ENCODE measurements around the gene ZHX3. TPM values are rescaled to one million over a fixed set of nuclear protein-coding genes. Genes with fewer than 3 reads are reported as not detected.
A peak's percentile ranks its signal among the peaks of the same experiment; 100 is the strongest.

Gene ZHX3
- total and polyA plus RNA-seq, 2 of the 13 experiments (the other 11 are each of a cell fraction or from before 2014, with no cell fraction given), result 8.4 to 11.7 TPM

- TF ChIP-seq U2AF2 (IDR thresholded peaks at IDR 0.05; ENCODE audit: low read depth, low read length) (no peak), ZNF678 (CRISPR knock-in tag; IDR thresholded peaks at IDR 0.05) (no peak), SRY (CRISPR knock-in tag; IDR thresholded peaks at IDR 0.05) (no peak), ZKSCAN8 (CRISPR knock-in tag; IDR thresholded peaks at IDR 0.05; ENCODE audit: borderline replicate concordance) (no peak), ZBTB42 (CRISPR knock-in tag; IDR thresholded peaks at IDR 0.05) (no peak), ZNF790 (CRISPR knock-in tag; IDR thresholded peaks at IDR 0.05; ENCODE audit: borderline replicate concordance) (no peak), PRMT3 (CRISPR knock-in tag; IDR thresholded peaks at IDR 0.05; ENCODE audit: borderline replicate concordance, low read depth) (no peak), ZNF17 (CRISPR knock-in tag; IDR thresholded peaks at IDR 0.05) (no peak), MTF2 (CRISPR knock-in tag; IDR thresholded peaks at IDR 0.05; ENCODE audit: borderline replicate concordance) (no peak), HOXA5 (CRISPR knock-in tag; IDR thresholded peaks at IDR 0.05) (no peak), SMYD3 (CRISPR knock-in tag; IDR thresholded peaks at IDR 0.05) (no peak), ZNF232 (CRISPR knock-in tag; IDR thresholded peaks at IDR 0.05; ENCODE audit: borderline replicate concordance) (0 out of 2 replicates have a peak, but pooled peaks have one; percentile 15), KDM2A (CRISPR knock-in tag; IDR thresholded peaks at IDR 0.05; ENCODE audit: borderline replicate concordance, low read depth) (no peak), ZNF556 (CRISPR knock-in tag; IDR thresholded peaks at IDR 0.05; ENCODE audit: borderline replicate concordance) (no peak; the same call in 1 of the 2 replicates), ZNF30 (CRISPR knock-in tag; IDR thresholded peaks at IDR 0.05) (no peak), DPF2 (CRISPR knock-in tag; IDR thresholded peaks at IDR 0.05; ENCODE audit: borderline replicate concordance, low read depth) (0 out of 2 replicates have a peak, but pooled peaks have one; percentile 24), TBX3 (IDR thresholded peaks at IDR 0.05; ENCODE audit: borderline replicate concordance) (no peak)
- TF ChIP-seq, protein P1, sequence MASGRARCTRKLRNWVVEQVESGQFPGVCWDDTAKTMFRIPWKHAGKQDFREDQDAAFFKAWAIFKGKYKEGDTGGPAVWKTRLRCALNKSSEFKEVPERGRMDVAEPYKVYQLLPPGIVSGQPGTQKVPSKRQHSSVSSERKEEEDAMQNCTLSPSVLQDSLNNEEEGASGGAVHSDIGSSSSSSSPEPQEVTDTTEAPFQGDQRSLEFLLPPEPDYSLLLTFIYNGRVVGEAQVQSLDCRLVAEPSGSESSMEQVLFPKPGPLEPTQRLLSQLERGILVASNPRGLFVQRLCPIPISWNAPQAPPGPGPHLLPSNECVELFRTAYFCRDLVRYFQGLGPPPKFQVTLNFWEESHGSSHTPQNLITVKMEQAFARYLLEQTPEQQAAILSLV (CRISPR knock-in tag; IDR thresholded peaks at IDR 0.05; ENCODE audit: borderline replicate concordance), result no peak
- TF ChIP-seq, protein P2, sequence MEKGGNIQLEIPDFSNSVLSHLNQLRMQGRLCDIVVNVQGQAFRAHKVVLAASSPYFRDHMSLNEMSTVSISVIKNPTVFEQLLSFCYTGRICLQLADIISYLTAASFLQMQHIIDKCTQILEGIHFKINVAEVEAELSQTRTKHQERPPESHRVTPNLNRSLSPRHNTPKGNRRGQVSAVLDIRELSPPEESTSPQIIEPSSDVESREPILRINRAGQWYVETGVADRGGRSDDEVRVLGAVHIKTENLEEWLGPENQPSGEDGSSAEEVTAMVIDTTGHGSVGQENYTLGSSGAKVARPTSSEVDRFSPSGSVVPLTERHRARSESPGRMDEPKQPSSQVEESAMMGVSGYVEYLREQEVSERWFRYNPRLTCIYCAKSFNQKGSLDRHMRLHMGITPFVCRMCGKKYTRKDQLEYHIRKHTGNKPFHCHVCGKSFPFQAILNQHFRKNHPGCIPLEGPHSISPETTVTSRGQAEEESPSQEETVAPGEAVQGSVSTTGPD (CRISPR knock-in tag; IDR thresholded peaks at IDR 0.05), result no peak
- TF ChIP-seq, protein P3, sequence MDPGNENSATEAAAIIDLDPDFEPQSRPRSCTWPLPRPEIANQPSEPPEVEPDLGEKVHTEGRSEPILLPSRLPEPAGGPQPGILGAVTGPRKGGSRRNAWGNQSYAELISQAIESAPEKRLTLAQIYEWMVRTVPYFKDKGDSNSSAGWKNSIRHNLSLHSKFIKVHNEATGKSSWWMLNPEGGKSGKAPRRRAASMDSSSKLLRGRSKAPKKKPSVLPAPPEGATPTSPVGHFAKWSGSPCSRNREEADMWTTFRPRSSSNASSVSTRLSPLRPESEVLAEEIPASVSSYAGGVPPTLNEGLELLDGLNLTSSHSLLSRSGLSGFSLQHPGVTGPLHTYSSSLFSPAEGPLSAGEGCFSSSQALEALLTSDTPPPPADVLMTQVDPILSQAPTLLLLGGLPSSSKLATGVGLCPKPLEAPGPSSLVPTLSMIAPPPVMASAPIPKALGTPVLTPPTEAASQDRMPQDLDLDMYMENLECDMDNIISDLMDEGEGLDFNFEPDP (CRISPR knock-in tag; conservative IDR thresholded peaks at IDR 0.05), result no peak
- TF ChIP-seq, protein P4, sequence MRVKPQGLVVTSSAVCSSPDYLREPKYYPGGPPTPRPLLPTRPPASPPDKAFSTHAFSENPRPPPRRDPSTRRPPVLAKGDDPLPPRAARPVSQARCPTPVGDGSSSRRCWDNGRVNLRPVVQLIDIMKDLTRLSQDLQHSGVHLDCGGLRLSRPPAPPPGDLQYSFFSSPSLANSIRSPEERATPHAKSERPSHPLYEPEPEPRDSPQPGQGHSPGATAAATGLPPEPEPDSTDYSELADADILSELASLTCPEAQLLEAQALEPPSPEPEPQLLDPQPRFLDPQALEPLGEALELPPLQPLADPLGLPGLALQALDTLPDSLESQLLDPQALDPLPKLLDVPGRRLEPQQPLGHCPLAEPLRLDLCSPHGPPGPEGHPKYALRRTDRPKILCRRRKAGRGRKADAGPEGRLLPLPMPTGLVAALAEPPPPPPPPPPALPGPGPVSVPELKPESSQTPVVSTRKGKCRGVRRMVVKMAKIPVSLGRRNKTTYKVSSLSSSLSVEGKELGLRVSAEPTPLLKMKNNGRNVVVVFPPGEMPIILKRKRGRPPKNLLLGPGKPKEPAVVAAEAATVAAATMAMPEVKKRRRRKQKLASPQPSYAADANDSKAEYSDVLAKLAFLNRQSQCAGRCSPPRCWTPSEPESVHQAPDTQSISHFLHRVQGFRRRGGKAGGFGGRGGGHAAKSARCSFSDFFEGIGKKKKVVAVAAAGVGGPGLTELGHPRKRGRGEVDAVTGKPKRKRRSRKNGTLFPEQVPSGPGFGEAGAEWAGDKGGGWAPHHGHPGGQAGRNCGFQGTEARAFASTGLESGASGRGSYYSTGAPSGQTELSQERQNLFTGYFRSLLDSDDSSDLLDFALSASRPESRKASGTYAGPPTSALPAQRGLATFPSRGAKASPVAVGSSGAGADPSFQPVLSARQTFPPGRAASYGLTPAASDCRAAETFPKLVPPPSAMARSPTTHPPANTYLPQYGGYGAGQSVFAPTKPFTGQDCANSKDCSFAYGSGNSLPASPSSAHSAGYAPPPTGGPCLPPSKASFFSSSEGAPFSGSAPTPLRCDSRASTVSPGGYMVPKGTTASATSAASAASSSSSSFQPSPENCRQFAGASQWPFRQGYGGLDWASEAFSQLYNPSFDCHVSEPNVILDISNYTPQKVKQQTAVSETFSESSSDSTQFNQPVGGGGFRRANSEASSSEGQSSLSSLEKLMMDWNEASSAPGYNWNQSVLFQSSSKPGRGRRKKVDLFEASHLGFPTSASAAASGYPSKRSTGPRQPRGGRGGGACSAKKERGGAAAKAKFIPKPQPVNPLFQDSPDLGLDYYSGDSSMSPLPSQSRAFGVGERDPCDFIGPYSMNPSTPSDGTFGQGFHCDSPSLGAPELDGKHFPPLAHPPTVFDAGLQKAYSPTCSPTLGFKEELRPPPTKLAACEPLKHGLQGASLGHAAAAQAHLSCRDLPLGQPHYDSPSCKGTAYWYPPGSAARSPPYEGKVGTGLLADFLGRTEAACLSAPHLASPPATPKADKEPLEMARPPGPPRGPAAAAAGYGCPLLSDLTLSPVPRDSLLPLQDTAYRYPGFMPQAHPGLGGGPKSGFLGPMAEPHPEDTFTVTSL (CRISPR knock-in tag; IDR thresholded peaks at IDR 0.05; ENCODE audit: borderline replicate concordance), result no peak
Observed at GRCh38 chr20:41141153-41141815, 176.2 kb downstream of the ZHX3 start (continued).
